ENCODE measurements around the gene VTI1A. TPM values are rescaled to one million over a fixed set of nuclear protein-coding genes. Genes with fewer than 3 reads are reported as not detected.
A peak's percentile ranks its signal among the peaks of the same experiment; 100 is the strongest.
"Not testable (repeated sequence)": the region's sequence is repeated elsewhere in the genome, so short reads cannot be mapped to it uniquely, and the experiment has no call there.

Gene VTI1A
- total RNA-seq, 4 donors from 2014 or later: 27.0 to 61.3 (median 49.8) TPM

GRCh38 chr10:112533916-112534315 lies 86.9 kb downstream of the VTI1A start:
- Histone ChIP-seq H3K27ac (no peak overlapping the region), H3K27me3 (no peaks in the 10 kb centered on the region), H3K9me3 (no peaks in the 10 kb centered on the region), H3K4me1 (peaks cover 0 to 6% (median 0%) of the 10 kb centered on the region in 3 donors), H3K4me3 (no peak overlapping the region), H3K36me3 (peaks cover 0 to 11% (median 0%) of the 10 kb centered on the region in 3 donors)
- intact Hi-C loops (cut with DNase I): no loop called here
- no peak for DNase-seq
- WGBS, 2 donors: 47 to 65% methylated on average over 1 of the region's 1 CpG
- TF ChIP-seq CTCF (IDR thresholded peaks at IDR 0.05) (no peak), POLR2A (IDR thresholded peaks at IDR 0.05) (no peak)

GRCh38 chr10:112535531-112535951 lies 88.5 kb downstream of the VTI1A start:
- Histone ChIP-seq H3K27me3 (no peaks in the 10 kb centered on the region), H3K27ac (no peak overlapping the region), H3K4me3 (peak overlapping the region in 1 of 4 donors; percentile 22), H3K36me3 (peaks cover 0 to 26% (median 0%) of the 10 kb centered on the region in 3 donors), H3K4me1 (peaks cover 0 to 6% (median 0%) of the 10 kb centered on the region in 3 donors), H3K9me3 (no peaks in the 10 kb centered on the region)
- no peak for DNase-seq
- TF ChIP-seq POLR2A (IDR thresholded peaks at IDR 0.05) (no peak), CTCF (IDR thresholded peaks at IDR 0.05) (no peak)
- intact Hi-C loops (cut with DNase I): no loop called here
- WGBS, 2 donors: 61 to 74% methylated on average over 3 of the region's 3 CpGs

GRCh38 chr10:112536663-112537062 lies 89.6 kb downstream of the VTI1A start:
- intact Hi-C loops (cut with DNase I): no loop called here
- Histone ChIP-seq H3K27me3 (no peaks in the 10 kb centered on the region), H3K27ac (no peak overlapping the region), H3K36me3 (peaks cover 0 to 26% (median 0%) of the 10 kb centered on the region in 3 donors), H3K4me3 (no peak overlapping the region), H3K9me3 (no peaks in the 10 kb centered on the region), H3K4me1 (peaks cover 0 to 6% (median 0%) of the 10 kb centered on the region in 3 donors)
- 81 to 88% methylated on average over 8 of the region's 8 CpGs for WGBS, 2 donors
- no peak for DNase-seq
- TF ChIP-seq CTCF (IDR thresholded peaks at IDR 0.05) (no peak), POLR2A (IDR thresholded peaks at IDR 0.05) (no peak)

- no peak for DNase-seq
- H3K36me3 ChIP-seq: peaks cover 0 to 35% (median 3%) of the 10 kb centered on the region in 3 donors
- no peak overlapping the region for H3K4me3 ChIP-seq
- H3K9me3 ChIP-seq: no peaks in the 10 kb centered on the region
- intact Hi-C loops (cut with DNase I): no loop called here
- H3K27me3 ChIP-seq: no peaks in the 10 kb centered on the region
- no peak overlapping the region for H3K27ac ChIP-seq
- peaks cover 0 to 6% (median 0%) of the 10 kb centered on the region in 3 donors for H3K4me1 ChIP-seq
- WGBS, 2 donors: 78 to 89% methylated on average over 7 of the region's 7 CpGs
- TF ChIP-seq POLR2A (IDR thresholded peaks at IDR 0.05) (no peak), CTCF (IDR thresholded peaks at IDR 0.05) (no peak)
Observed at GRCh38 chr10:112538168-112538567, 91.2 kb downstream of the VTI1A start.

GRCh38 chr10:112539340-112539739 lies 92.3 kb downstream of the VTI1A start:
- TF ChIP-seq CTCF (IDR thresholded peaks at IDR 0.05) (no peak), POLR2A (IDR thresholded peaks at IDR 0.05) (no peak)
- H3K36me3 ChIP-seq: peaks cover 0 to 35% (median 3%) of the 10 kb centered on the region in 3 donors
- H3K9me3 ChIP-seq: no peaks in the 10 kb centered on the region
- no peak for DNase-seq
- peaks cover 0 to 6% (median 0%) of the 10 kb centered on the region in 3 donors for H3K4me1 ChIP-seq
- H3K27me3 ChIP-seq: no peaks in the 10 kb centered on the region
- intact Hi-C loops (cut with DNase I): no loop called here
- 93 to 94% methylated on average over 3 of the region's 3 CpGs for WGBS, 2 donors
- no peak overlapping the region for H3K27ac ChIP-seq
- H3K4me3 ChIP-seq: no peak overlapping the region

- H3K36me3 ChIP-seq: peaks cover 0 to 38% (median 3%) of the 10 kb centered on the region in 3 donors
- H3K27ac ChIP-seq; H3K27me3 ChIP-seq; intact Hi-C loops (cut with DNase I); H3K4me3 ChIP-seq; H3K4me1 ChIP-seq; H3K9me3 ChIP-seq; DNase-seq: not testable (repeated sequence)
- WGBS, 2 donors: 93 to 100% methylated on average over 3 to 4 of the region's 5 CpGs
Observed at GRCh38 chr10:112542823-112543222, 95.8 kb downstream of the VTI1A start.

Data from esophagus squamous epithelium (tissue), 5 donors.